Duodenal mucosa (tissue), 2 donors: ENCODE measurements around the gene DNAH6.

Source experiments
- H3K27ac ChIP-seq: one replicate; pipeline ENCODE4 v1.7.0; 2013; ENCODE audit warnings: low read depth, low read length
- H3K27me3 ChIP-seq, 2 donors: one replicate each; pipeline ENCODE4 v1.7.0; 2013; ENCODE audit warnings: low read length in 2 of 2, control low read depth in 1 of 2; ENCODE audit not compliant: insufficient read depth in 2 of 2, control insufficient read depth in 1 of 2
- H3K36me3 ChIP-seq, 2 donors: one replicate each; pipeline ENCODE4 v1.7.0; 2013; ENCODE audit warnings: low read length in 2 of 2, control low read depth in 1 of 2; ENCODE audit not compliant: insufficient read depth in 2 of 2, control insufficient read depth in 1 of 2
- H3K4me1 ChIP-seq, 2 donors: one replicate each; pipeline ENCODE4 v1.7.0; 2013; ENCODE audit warnings: low read length in 2 of 2, control low read depth in 1 of 2; ENCODE audit not compliant: insufficient read depth in 2 of 2, control insufficient read depth in 1 of 2
- H3K4me3 ChIP-seq, 2 donors: one replicate each; pipeline ENCODE4 v1.7.0; 2013; ENCODE audit warnings: low read length in 2 of 2, low read depth in 1 of 2
- H3K9ac ChIP-seq, 2 donors: one replicate each; pipeline ENCODE4 v1.7.0; 2013; ENCODE audit warnings: low read length in 2 of 2, low read depth in 1 of 2
- H3K9me3 ChIP-seq, 2 donors: one replicate each; pipeline ENCODE4 v1.7.0; 2013; ENCODE audit warnings: low read length in 2 of 2, control low read depth in 1 of 2; ENCODE audit not compliant: control insufficient read depth in 1 of 2

Gene DNAH6

DNA sequence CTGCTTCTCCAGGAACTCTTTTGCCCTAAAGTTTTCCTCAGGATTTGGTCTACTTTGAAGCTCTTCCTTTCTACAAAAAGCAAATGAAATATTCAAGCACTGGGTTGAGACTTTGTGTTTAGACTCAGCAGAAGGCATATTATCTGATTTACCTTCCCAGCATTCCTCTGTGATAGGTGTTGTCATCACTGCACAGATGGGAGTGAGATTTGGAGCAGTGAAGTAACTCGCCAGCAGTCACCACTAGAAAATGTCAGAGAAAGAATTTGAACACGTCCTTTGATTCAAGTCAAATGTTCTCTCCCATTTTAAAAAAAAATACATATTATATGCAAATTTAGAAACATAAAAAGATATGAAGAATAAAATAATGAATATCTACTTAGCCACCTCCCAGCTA is 112.2 kb downstream of the DNAH6 start:
- no peaks in the 10 kb centered on the region for H3K27me3 ChIP-seq
- H3K27ac ChIP-seq: no peak overlapping the region

DNA sequence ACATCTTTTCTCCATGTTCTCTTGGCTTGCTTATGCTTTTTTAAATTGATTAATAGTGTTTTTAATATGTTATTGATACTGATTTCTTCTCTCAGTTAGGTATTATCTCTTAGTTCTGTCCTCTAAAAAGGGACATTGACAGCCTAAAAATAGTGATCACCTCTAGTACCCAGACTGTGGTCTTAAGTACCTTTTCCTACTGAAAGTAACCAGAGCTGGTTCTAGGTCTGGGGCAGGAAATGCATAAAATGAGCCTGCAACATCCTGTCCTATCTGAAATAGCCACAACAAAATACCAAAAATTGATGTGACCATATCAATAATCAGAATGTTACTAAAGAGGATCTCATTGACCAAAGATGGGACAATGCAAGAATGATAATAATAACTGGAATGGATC is 113.3 kb downstream of the DNAH6 start:
- Histone ChIP-seq H3K9ac (no peak overlapping the region), H3K36me3 (no peaks in the 10 kb centered on the region), H3K9me3 (no peaks in the 10 kb centered on the region), H3K4me3 (no peak overlapping the region), H3K27ac (no peak overlapping the region), H3K4me1 (no peaks in the 10 kb centered on the region), H3K27me3 (no peaks in the 10 kb centered on the region)

More for the DNA sequence above, 112.2 kb downstream of the DNAH6 start:
- Histone ChIP-seq H3K36me3 (no peaks in the 10 kb centered on the region), H3K9me3 (no peaks in the 10 kb centered on the region), H3K9ac (no peak overlapping the region), H3K4me1 (no peaks in the 10 kb centered on the region), H3K4me3 (no peak overlapping the region)

DNA sequence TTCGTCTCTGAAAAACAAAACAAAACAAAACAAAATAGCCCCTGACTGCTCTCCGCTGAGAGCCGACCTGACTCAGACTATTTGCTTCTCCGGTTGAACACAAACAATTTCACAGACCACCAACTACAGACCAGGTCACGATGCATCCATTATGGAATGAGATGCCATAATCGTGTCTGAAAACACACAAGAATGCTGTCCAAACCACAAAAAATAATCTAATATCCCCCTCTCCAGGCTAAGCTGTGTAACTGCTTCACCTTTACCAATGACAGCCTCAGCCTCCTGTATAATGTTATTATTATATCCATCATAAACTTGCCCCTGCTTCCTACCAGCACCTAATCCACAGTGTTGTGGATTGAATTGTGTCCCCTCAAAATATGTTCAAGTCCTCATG is 114.7 kb downstream of the DNAH6 start:
- H3K4me3 ChIP-seq: no peak overlapping the region
- H3K9ac ChIP-seq: no peak overlapping the region
- H3K27ac ChIP-seq: no peak overlapping the region
- H3K36me3 ChIP-seq: no peaks in the 10 kb centered on the region
- peaks cover 4 to 5% of the 10 kb centered on the region in 2 donors for H3K4me1 ChIP-seq
- no peaks in the 10 kb centered on the region for H3K9me3 ChIP-seq
- H3K27me3 ChIP-seq: no peaks in the 10 kb centered on the region

DNA sequence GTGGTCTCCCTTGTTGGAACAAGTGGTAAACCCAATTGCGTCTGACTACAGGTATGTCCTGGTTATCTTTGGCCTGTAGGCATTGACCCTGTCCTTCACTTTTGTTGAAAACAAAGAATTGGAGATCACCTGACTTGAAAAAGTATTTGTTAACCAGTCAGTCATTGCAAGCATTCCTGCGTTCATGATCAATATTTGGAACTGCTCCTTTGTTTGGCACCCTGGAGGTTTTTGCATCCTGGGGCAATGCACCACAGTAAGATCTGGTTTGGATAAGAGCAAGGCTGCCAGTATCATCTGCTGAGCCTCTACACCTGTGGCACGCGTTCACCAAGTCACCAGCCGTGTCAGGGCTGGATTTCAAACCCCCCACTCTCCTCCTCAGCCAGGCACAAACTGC is 115.7 kb downstream of the DNAH6 start:
- H3K27me3 ChIP-seq: no peaks in the 10 kb centered on the region
- H3K4me1 ChIP-seq: peaks cover 11 to 14% of the 10 kb centered on the region in 2 donors
- no peaks in the 10 kb centered on the region for H3K9me3 ChIP-seq
- no peak overlapping the region for H3K27ac ChIP-seq
- H3K36me3 ChIP-seq: no peaks in the 10 kb centered on the region
- H3K9ac ChIP-seq: no peak overlapping the region
- H3K4me3 ChIP-seq: no peak overlapping the region

DNA sequence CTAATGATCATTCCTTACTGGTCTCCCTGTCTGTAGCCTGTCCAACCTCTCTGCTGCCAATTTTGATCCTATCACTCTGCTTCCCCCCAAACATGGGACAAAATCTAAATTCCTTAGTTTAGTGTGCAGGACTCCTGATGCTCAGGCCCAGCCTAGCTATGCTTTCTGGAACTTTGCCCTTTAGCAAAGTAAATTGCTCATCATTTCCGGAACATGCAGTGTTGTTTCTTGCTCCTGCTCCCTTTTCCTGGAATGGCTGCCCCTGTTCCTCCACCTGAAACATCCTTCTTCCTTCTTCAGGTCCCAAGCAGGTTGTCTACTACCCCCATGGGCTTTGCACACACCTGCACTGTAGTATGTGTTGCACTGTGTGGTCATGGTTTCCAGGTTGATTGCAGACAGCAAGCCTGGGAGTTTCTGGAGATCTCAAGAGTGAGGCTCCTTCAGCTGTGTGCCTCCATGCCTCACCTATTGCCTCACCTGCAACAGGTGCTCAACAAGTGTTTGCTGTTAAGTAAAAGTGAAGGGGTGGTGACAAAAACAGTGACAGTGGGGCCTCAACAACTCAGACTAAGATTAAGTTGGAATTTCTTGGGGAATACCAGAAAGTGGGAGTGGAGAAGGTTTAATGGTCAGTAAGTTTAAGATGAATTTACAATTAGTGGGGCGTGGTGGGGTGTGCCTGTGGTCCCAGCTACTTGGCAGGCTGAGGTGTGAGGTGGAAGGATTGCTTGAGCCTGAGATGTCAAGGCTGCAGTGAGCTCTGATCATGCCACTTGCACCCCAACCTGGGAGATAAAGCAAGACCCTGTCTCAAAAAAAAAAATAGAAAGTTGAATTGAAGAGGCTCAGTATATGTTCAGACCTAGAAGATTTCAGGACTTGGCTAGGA is 120.0 kb downstream of the DNAH6 start:
- peak overlapping the region in 1 of 2 donors; percentile 19 for H3K4me3 ChIP-seq

DNA sequence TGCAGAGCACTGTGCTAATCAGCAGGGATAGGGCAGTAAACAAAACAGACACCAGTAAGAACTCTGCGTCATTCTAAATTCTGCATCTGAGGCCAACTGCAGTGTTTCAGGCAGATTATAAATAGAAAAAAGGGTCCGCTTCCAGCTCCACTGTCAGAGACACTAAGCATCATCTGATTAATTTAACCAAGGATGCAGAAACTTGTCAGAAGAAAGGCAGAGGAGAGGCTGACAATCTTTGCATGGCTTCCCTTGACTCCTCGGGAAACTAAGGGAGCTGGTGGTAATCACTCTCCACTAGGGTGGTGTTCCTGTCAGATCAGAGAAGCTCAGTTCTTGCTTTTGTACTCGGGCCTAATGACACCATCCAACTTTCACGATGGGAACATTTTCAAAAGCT is 123.5 kb downstream of the DNAH6 start:
- no peak overlapping the region for H3K27ac ChIP-seq
- no peaks in the 10 kb centered on the region for H3K36me3 ChIP-seq
- no peak overlapping the region for H3K9ac ChIP-seq
- peaks cover 11 to 15% of the 10 kb centered on the region in 2 donors for H3K4me1 ChIP-seq
- no peak overlapping the region for H3K4me3 ChIP-seq
- H3K27me3 ChIP-seq: no peaks in the 10 kb centered on the region
- H3K9me3 ChIP-seq: no peaks in the 10 kb centered on the region

More for the DNA sequence above, 120.0 kb downstream of the DNAH6 start:
- Histone ChIP-seq H3K27me3 (no peaks in the 10 kb centered on the region), H3K4me1 (peaks cover 11 to 15% of the 10 kb centered on the region in 2 donors), H3K9ac (no peak overlapping the region), H3K36me3 (no peaks in the 10 kb centered on the region), H3K27ac (no peak overlapping the region), H3K9me3 (no peaks in the 10 kb centered on the region)

DNA sequence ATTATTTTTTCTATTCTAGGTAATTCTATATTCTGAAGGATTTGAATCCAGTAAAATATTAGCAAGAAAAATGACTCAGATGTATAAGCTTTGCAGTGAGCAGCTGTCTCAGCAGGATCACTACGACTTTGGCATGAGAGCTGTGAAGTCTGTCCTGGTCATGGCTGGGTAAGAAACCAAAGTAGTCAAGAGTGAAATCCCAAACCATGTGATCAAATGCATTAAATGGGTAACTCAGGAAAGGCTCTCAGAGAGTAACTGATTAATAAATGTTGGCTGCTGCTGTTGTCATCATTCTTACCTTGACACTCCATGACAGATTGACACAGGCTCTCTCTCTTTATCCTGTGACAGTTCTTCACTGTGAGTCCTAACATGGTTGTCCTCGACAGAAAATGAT is 124.1 kb downstream of the DNAH6 start:
- Histone ChIP-seq H3K9ac (no peak overlapping the region), H3K27me3 (no peaks in the 10 kb centered on the region), H3K4me3 (no peak overlapping the region), H3K4me1 (peaks cover 11 to 15% of the 10 kb centered on the region in 2 donors), H3K27ac (no peak overlapping the region), H3K9me3 (no peaks in the 10 kb centered on the region), H3K36me3 (no peaks in the 10 kb centered on the region)

DNA sequence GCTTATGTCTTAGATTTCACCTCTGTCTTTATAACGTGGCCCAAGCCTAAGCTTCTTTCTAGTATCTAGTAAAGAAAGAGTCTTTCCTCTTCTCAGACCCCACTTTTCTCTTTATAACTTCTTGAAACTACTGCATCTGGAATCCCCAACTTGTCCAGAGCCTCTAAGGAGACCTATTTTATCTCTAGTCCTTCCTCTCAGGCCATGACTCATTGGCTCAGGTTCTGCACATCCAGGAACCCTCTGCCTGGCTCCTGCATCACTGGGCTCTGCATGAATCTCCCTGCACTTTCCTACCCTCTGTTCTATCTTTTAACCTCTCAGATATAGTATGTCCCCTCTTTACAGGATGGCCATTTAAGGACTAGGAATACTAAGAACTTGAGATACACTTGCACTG is 124.7 kb downstream of the DNAH6 start:
- Histone ChIP-seq H3K4me1 (peaks cover 7 to 10% of the 10 kb centered on the region in 2 donors), H3K9me3 (no peaks in the 10 kb centered on the region), H3K4me3 (no peak overlapping the region), H3K36me3 (no peaks in the 10 kb centered on the region), H3K9ac (no peak overlapping the region), H3K27ac (no peak overlapping the region), H3K27me3 (no peaks in the 10 kb centered on the region)

DNA sequence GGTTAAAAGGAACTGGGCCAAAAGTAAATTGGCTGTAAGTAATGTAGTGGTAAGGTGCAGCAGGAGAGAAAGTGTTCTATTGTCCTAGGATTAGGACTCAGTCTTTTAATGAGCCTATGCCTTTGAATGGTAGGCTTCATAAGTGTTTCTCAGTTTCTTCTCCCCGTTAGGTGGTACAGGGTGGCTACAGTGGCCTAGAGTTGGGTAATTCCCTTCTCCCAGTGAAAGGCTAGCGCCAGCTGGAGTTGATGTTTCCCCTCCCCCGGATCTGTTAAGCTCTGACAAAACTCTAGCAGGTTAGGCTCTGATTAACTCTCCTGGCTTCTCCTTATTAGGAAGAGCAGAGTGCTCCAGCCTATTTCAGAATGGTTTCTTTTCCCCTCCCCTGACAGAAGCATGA is 127.7 kb downstream of the DNAH6 start:
- H3K27me3 ChIP-seq: no peaks in the 10 kb centered on the region
- no peak overlapping the region for H3K27ac ChIP-seq
- H3K4me3 ChIP-seq: no peak overlapping the region
- no peaks in the 10 kb centered on the region for H3K36me3 ChIP-seq
- no peak overlapping the region for H3K9ac ChIP-seq
- H3K4me1 ChIP-seq: no peaks in the 10 kb centered on the region
- no peaks in the 10 kb centered on the region for H3K9me3 ChIP-seq

DNA sequence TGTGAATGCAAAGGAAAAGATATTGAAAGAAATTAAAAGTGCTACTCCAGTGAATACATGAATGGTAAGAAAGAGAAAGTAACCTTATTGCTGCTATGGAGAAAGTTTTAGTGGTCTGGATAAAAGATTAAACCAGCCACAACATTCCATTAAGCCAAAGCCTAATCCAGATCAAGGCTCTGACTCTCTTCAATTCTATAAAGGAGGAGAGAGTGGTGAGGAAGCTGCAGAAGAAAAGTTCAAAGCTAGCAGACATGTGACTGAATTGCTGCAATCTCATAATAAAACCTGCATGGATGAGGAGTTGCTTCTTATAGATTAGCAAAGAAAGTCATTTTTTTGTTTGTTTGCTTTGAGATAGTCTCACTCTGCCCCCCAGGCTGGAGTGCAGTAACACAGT is 130.2 kb downstream of the DNAH6 start:
- Histone ChIP-seq H3K4me3 (no peak overlapping the region), H3K27me3 (peaks cover 0 to 3% of the 10 kb centered on the region in 2 donors), H3K27ac (no peak overlapping the region), H3K9ac (no peak overlapping the region), H3K4me1 (no peaks in the 10 kb centered on the region), H3K36me3 (no peaks in the 10 kb centered on the region), H3K9me3 (no peaks in the 10 kb centered on the region)
